Mesenteric fat pad (tissue), 1 donor: ENCODE data around the gene GTPBP1. TPM values are rescaled to one million over a fixed set of nuclear protein-coding genes. Genes with fewer than 3 reads are reported as not detected.

Source experiments
- DNase-seq: peaks from one replicate; pipeline ENCODE4 v3.0.0-alpha.2; 2020; ENCODE audit warnings: low spot score
- total RNA-seq: library from RNA; stranded (reverse); fragmentation: NEBNext Ultra II Directional; extraction: Animal tissue kit (Norgen Biotek cat#: 25700); gene quantifications from one replicate; pipeline ENCODE4 v1.2.1, GENCODE V29; 2021
- donor health status: DM: yes; HTN: yes; CAD: no.

GTPBP1 gene
- total RNA-seq, 1 donor from 2014 or later, result 40.4 TPM

GRCh38 chr22:38739300-38740055 is 33.7 kb downstream of the GTPBP1 start:
- no peak for DNase-seq

DNA sequence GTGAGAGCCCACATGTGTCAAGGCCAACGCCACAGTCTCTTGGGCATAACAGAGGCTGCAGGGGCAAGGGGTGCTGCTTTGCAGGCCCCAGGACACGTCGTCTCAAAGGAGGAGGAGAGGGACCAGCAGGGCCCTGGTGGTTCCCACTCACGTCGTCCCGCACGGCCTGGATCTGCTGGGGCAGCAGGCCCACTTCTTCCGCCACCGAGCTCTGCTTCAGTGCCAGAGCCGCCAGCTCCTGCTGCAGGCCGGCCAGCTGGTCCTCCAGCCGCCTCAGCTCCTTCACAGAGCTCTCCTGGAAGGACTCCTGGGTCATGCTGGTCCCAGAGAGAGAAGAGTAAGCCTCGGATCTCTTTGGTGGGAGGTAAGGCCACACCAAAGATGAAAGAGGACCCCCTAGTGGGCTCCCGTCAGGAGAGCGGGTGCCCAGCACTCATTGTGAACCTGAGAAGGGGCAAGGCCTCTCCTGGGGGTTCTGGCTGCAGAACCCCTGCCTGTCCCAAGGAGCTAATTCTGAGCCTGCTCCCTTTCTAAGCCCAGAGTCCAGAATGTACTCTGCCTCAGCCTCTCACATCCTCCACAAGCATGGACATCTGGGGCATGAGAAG is 34.5 kb downstream of the GTPBP1 start:
- DNase-seq, result no peak

GRCh38 chr22:38740754-38741153 is 35.0 kb downstream of the GTPBP1 start:
- DNase-seq, result no peak

GRCh38 chr22:38741166-38741565 is 35.4 kb downstream of the GTPBP1 start:
- DNase-seq, result no peak

DNA sequence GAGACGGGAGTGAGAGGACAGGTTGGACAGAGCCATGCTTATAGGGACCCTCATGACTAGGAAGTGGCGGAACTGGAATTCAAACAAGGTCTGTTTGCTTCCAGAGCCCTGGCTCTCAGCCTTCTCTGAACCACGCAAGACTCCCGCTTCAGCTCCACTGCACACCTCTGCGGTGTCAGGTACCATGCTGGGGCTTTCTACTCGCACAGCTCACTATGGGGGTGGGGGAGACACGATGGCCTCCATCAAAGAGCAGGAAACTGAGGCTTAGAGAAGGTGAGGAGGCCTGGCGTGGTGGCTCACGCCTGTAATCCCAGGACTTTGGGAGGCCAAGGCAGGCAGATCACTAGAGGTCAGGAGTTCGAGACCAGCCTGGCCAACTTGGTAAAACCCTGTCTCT is 35.8 kb downstream of the GTPBP1 start:
- no peak for DNase-seq

DNA sequence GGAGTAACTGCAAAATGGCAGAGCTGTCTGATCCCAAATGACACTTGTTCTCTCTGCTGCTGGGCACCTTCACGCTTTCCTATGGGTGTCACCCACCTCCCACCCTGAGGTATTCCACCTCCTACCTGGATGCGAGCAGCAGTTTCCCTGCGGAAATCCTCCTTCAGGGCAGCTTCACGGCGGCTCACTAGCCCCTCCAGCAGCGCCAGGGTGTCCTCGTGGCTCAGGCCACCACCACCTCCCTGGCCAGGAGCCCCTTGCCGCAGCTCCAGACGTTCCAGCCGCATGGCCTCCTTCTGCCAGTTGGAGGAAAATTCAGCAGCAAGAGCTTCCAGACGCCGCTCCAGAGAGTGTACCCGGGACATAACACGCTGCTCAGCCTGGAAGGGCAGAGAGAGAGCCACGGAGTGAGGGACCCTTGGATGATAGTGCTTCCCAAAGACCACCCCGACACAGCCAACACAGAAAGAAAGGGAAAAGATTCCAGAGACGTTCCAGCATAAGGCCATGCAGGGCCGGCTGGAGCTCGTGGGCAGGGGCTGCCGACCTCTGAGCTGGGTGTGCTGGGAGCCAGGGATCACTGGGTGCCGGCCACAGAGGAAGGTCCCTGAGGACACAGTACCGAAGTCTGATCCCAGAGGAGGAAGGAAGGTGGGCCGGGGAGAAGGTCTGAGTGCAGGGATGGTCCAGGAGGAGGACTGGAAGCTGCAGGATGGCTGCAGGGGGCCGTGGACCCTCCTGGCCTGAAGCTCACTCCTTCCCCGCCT is 36.6 kb downstream of the GTPBP1 start:
- DNase-seq, result no peak

DNA sequence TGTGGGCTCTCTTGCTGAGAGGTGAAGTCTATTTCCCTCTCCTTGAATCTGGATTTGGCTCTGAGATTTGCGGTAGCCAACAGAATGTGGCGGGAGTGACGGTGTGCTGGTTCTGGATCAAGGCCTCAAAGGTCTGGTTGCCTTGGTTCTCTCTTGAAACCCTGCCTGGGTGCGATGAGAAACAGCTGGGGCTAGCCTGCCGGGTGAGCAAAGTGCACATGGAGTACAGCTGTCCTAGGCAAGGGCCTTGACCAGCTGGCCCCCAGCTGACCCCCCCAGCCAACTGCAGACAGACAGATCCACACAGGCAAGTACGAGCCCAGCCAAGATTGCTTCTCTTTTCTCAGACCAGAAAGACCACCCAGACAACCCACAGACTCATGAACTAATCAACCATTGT is 39.2 kb downstream of the GTPBP1 start:
- DNase-seq, result no peak

- DNase-seq, result no peak
Observed at GRCh38 chr22:38745676-38746460, 40.1 kb downstream of the GTPBP1 start.

GRCh38 chr22:38748487-38749136 is 42.9 kb downstream of the GTPBP1 start:
- DNase-seq, result no peak

- DNase-seq, result no peak
Observed at GRCh38 chr22:38750104-38750503, 44.4 kb downstream of the GTPBP1 start.

DNA sequence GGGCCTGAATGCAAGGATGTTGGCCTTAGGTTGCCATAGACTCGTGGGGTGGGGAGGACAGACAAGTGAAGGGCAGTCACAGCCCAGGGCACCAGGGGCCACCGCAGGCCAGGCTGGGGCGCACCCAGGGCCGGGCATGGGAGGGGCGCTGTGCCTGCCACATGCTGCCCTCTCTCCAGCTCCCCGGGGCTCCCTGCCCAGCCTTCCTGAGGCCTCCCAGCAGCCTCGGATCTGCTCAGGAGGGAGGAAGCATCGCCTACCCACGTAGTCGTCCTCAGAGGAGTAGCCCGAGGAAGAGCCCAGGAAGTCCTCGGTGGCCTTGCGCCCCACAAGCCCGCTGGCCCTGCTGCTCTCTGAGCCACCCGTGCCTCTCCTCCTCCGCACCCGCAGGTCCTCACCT is 44.9 kb downstream of the GTPBP1 start:
- no peak for DNase-seq

- no peak for DNase-seq
Observed at GRCh38 chr22:38751066-38751421, 45.3 kb downstream of the GTPBP1 start.

DNA sequence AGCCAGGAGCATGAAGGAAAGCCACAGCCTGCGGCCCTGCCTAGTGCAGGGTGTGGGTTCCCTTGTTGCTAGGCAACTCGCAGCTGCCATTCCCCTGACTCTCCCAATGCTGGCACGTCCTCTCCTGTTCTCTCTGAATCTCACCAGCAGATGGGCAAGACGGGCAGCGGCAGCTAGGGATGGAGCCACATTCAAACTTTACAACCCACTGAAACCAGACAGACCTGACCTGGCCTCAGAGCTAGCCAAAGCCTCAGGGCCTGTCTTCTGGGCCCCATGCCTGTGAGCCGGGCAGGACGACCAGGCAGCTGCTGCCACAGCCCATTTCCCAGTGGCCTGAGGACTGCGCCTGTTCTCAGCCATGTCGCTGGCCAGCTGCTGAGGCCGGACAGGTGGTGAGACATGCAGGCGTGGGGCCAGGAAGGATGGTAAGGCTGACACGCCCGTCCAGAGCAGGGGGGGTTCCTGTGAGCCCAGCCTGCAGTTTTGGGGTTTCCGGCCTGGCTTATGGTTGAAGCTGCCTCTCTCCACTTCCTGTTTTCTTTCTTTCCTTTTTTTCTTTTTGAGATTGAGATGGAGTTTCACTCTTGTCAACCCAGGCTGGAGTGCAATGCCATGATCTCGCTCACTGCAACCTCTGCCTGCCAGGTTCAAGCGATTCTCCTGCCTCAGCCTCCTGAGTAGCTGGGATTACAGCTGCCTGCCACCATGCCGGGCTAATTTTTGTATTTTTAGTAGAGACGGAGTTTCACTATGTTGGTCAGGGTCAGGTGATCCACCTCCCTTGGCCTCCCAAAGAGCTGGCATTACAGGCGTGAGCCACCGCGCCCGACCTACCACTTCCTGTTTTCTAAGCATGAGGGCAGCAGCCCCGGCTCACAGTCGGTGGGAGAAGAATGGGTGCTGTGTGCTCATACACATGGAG is 45.9 kb downstream of the GTPBP1 start:
- DNase-seq, result no peak

DNA sequence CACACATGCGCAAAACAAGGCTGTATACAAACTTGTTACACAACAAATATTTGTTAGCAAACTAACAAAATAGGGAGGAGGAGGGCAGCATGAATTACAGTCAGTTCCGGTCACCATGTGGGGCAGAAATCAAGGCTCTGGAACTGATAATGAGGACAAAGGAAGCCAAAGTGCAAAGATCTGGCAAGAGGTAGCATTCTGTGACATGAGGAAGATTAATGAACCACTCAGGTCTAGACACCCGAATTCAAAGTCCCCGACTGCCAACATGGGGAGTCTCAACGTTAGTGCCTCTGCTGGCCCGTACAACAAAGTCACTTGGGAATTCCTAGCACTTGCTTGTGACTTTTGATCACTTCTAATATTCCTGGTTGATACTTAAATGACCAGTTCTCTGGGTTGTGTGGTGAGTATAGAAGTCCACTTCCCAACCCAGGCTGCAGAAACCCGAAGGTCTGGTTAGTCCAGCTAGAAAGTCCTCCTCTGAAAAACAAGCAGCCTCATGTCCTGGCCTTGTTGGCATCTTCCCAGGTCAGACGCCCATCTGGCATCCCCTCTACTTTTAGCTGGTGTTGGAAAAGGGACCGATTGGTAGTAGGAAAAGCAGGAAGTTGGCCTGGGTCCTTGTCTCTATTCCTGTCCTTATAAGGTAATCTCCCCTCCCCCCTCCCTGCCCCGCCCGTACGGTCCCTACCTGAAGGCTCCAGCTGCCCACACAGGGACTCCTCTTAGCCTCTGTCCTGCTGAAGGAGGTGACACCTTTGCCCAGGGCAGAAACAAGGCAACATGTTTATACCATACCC is 48.4 kb downstream of the GTPBP1 start:
- no peak for DNase-seq

- DNase-seq, result no peak
Observed at GRCh38 chr22:38754751-38755154, 49.0 kb downstream of the GTPBP1 start.

DNA sequence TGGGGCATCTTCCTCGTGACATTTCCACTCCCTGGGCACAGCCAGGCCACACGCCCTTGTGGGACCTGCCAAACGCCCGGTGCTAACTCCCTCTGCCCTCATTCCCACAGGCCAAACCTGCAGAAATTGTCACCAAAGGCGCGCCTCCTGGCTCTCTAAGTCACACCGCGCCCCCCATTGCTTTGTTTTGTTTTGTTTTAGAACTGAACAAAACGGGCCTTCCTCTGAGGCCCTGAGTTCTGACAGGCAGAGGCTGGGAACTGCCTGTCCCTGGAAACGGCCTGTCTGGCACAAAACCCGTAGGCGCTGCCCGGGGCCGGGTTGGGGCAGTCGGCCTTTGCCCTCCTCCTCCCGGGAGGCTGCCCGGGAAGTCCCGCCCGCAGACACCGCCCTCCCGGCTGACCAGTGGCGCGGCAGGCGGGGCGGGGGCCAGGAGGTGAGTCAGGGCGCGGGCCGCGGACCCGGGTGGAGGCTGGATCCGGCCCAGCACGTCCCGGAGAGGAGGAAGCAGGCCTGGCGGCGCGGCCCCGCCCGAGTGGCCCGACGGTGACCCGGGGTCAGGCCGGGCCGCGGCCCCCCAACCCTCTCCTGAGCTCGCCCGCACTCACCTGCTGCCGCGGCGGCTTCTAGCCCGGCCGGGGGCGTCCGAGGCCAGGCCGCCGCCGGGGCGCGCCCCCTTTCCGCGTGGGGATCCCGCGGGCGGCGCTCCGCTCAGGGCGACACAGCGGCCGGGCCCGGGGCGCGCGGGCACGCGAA is 49.6 kb downstream of the GTPBP1 start:
- DNase-seq, result peak; percentile 99

DNA sequence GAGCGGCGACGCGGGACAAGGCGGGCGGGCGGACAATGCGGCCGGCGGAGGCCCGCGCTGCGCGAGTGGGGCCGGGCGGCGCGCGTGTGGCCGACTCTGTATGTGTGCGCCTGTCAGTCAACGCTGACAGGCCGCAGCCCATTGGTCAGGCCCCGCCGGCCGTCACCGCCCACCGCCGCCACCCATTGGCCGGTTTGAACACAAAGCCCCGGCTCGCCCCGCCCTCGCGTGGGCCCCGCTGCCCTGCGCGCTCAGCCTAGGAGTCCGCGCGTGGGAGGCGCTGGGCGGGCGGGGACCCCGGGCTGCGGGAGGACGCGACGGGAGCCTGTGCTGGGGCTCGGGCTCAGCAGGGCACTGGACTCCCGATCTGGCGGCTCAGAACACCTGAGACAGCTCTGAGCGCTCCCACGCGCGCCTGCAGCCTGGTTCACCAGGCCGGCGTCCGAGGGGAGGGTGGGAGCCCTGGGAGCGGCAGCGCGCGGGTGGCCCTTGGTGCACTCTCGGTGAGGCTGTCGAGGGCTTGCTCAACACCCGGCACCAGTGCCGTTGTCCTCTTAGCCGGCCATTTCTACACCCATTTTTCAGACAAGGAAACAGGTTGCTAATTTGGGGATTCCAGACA is 50.3 kb downstream of the GTPBP1 start, which contains the start of gene SUN2:
Gene SUN2, minus strand, starts transcription at position 88 of the 622 bp plus-strand sequence. CDS start 3,370 bp downstream, outside the sequence.
- peak; percentile 99 for DNase-seq
